ENCODE measurements around the gene OR4D10.
"Not testable (repeated sequence)": the region's sequence is repeated elsewhere in the genome, so short reads cannot be mapped to it uniquely, and the experiment has no call there.

The OR4D10 gene

DNA sequence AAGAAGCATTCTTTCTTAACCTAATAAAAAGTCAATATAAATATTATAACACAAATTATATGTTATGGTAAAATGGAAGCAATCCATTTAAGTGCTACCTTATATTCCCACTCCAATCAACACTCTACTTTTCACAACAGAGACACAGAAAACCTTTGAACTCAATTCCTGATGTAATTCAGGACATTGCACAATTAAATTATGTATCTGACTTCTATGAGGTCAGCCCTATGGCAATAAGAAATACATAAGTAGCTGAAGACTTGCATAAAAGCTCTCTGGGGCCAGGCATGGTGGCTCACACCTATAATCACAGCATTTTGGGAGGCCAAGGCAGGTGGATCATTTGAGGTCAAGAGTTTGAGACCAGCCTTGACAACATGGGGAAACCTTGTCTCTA, 6.8 kb downstream of the OR4D10 start:
- Mint-ChIP-seq H3K4me1 (peaks cover 12% of the 10 kb centered on the region), H3K27ac (no peak overlapping the region), H3K36me3 (no peaks in the 10 kb centered on the region), H3K4me3 (no peak overlapping the region), H3K27me3 (peaks cover 13% of the 10 kb centered on the region), H3K9me3 (no peaks in the 10 kb centered on the region)
- no peak for ATAC-seq (ENCODE audit: low read depth)
- DNase-seq (ENCODE audit: low spot score in 2 of 2) = no peak

DNA sequence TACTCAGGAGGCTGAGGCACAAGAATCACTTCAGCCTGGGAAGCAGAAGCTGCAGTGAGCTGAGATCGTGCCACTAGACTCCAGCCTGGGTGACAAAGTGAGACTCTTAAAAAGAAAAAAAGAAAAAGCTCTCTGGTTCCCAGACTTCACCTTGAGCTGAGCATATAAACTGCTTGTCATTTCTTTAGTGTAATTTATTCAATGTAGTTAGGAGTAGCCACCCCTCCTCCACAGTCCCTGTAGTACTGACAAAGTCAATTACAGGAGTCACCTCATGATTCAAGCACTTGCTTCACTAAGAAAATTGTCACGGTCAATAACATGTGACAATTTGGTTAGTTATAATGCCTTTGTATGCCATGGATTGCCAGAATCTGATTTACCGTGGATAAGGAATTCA, 7.2 kb downstream of the OR4D10 start:
- peaks cover 10% of the 10 kb centered on the region for H3K4me1 Mint-ChIP-seq
- DNase-seq (ENCODE audit: low spot score in 2 of 2) = no peak

DNA sequence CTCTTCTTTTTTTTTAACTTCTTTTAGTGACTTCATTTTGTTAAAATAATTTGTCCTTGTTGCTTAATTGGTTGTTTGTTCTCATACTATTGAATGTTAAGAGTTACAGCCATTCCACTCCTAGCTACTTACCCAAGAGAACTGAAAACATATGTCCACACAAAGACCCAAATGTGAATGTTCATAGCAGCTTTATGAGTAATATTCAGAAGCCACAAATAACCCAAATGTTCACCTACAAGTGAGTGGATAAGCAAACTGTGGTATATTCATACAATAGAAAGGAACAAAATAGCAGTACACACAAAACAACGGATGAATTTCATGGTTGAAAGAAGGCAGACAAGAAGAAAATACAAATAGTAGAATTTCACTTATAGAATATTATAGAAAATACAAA, 28.8 kb downstream of the OR4D10 start:
- no peak for ATAC-seq (ENCODE audit: low read depth)
- Mint-ChIP-seq H3K27me3 (peaks cover 23% of the 10 kb centered on the region), H3K4me3 (no peak overlapping the region)

More for the DNA sequence above, 7.2 kb downstream of the OR4D10 start:
- no peak for ATAC-seq (ENCODE audit: low read depth)
- H3K4me3 Mint-ChIP-seq = no peak overlapping the region
- no peaks in the 10 kb centered on the region for H3K9me3 Mint-ChIP-seq
- H3K36me3 Mint-ChIP-seq = no peaks in the 10 kb centered on the region
- H3K27me3 Mint-ChIP-seq = peaks cover 12% of the 10 kb centered on the region
- H3K27ac Mint-ChIP-seq = no peak overlapping the region

GRCh38 chr11:59503276-59503675, 30.2 kb downstream of the OR4D10 start, which contains the start of gene OR4D11:
Gene OR4D11 (plus strand): TSS chr11:59503576. CDS start chr11:59503576, 0 bp downstream.
- H3K27me3 Mint-ChIP-seq = peaks cover 23% of the 10 kb centered on the region
- H3K27ac Mint-ChIP-seq = no peak within 1 kb of the TSS
- peaks cover 2% of the 10 kb centered on the region for H3K36me3 Mint-ChIP-seq
- H3K4me3 Mint-ChIP-seq = no peak within 1 kb of the TSS
- H3K9me3 Mint-ChIP-seq = no peaks in the 10 kb centered on the region
- DNase-seq (ENCODE audit: low spot score in 2 of 2) (no peak), ATAC-seq (ENCODE audit: low read depth) (no peak)
- H3K4me1 Mint-ChIP-seq = no peaks in the 10 kb centered on the region

More for the DNA sequence above, 28.8 kb downstream of the OR4D10 start:
- Mint-ChIP-seq H3K27ac (no peak overlapping the region), H3K4me1 (no peaks in the 10 kb centered on the region), H3K36me3 (peaks cover 2% of the 10 kb centered on the region), H3K9me3 (no peaks in the 10 kb centered on the region)
- no peak for DNase-seq (ENCODE audit: low spot score in 2 of 2)

GRCh38 chr11:59510941-59511589, 38.0 kb downstream of the OR4D10 start, which contains the start of gene OR4D9:
Gene OR4D9 (plus strand): TSS chr11:59511539. CDS start chr11:59514913, 3,374 bp downstream.
- Mint-ChIP-seq H3K9me3 (no peaks in the 10 kb centered on the region), H3K27me3 (peaks cover 14% of the 10 kb centered on the region), H3K36me3 (no peaks in the 10 kb centered on the region), H3K27ac (no peak within 1 kb of the TSS), H3K4me3 (no peak within 1 kb of the TSS), H3K4me1 (peaks cover 2% of the 10 kb centered on the region)
- DNase-seq (ENCODE audit: low spot score in 2 of 2) = no peak
- no peak for ATAC-seq (ENCODE audit: low read depth)

DNA sequence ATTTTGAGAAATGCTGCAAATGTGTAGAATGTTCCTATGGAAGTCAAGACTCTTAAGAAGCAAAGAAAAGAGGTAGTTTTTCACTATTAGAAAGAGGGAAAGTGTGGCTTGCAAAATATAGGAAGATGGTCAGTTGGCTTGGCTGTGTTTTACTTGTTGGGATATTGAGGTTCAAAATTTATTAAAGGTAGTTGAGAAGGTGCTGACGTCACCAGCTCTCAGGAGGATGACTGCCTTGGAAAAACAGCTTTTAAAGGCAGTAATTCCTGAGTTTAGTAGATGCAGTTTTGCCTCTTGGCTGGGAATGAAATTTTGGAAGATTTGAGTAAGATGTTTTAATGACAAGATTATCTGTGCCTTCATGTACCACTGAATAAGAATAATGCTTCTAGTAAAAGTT, 38.6 kb downstream of the OR4D10 start:
- Mint-ChIP-seq H3K4me1 (peaks cover 2% of the 10 kb centered on the region), H3K27ac (no peak overlapping the region), H3K9me3 (no peaks in the 10 kb centered on the region), H3K36me3 (no peaks in the 10 kb centered on the region), H3K27me3 (peaks cover 14% of the 10 kb centered on the region), H3K4me3 (no peak overlapping the region)
- ATAC-seq (ENCODE audit: low read depth) (no peak), DNase-seq (ENCODE audit: low spot score in 2 of 2) (no peak)

DNA sequence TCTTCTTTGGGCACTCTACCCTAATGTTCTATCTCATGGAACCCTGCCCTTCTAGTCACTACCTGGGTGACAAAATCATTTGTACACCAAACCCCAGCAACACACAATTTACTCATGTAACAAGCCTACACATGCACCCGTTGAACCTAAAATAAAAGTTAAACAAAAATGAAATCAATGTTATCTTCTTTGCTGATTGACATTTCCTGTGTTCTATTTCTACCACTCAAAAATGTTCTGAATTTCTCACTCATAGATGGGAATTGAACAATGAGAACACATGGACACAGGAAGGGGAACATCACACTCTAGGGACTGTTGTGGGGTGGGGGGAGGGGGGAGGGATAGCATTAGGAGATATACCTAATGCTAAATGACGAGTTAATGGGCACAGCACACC, 47.0 kb downstream of the OR4D10 start:
- ATAC-seq (ENCODE audit: low read depth); H3K4me1 Mint-ChIP-seq; H3K9me3 Mint-ChIP-seq; H3K36me3 Mint-ChIP-seq; H3K27ac Mint-ChIP-seq; DNase-seq (ENCODE audit: low spot score in 2 of 2); H3K4me3 Mint-ChIP-seq: not testable (repeated sequence)
- peaks cover 10% of the 10 kb centered on the region for H3K27me3 Mint-ChIP-seq

DNA sequence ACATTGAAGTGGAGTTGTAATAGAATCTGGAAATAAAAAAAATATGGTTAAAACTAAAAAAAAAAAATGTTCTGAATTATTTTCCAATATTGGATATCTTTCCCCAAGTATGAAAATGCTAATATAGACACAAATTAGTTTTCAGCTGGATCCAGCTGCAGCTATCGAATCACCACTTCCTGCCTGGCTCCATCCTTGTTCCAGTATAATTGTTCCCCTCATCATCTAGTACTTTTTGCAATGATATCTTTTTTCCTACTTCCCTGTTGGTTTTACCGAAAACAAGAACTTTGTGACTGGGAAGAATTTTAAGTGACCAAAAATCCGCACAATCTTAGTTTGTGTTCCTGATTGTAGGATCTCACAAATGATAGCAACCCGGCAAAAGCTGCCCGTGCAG, 47.6 kb downstream of the OR4D10 start:
- Mint-ChIP-seq H3K36me3 (no peaks in the 10 kb centered on the region), H3K4me1 (peaks cover 2% of the 10 kb centered on the region), H3K4me3 (no peak overlapping the region), H3K9me3 (no peaks in the 10 kb centered on the region), H3K27me3 (peaks cover 6% of the 10 kb centered on the region), H3K27ac (no peak overlapping the region)
- ATAC-seq (ENCODE audit: low read depth) = no peak
- DNase-seq (ENCODE audit: low spot score in 2 of 2) = no peak

DNA sequence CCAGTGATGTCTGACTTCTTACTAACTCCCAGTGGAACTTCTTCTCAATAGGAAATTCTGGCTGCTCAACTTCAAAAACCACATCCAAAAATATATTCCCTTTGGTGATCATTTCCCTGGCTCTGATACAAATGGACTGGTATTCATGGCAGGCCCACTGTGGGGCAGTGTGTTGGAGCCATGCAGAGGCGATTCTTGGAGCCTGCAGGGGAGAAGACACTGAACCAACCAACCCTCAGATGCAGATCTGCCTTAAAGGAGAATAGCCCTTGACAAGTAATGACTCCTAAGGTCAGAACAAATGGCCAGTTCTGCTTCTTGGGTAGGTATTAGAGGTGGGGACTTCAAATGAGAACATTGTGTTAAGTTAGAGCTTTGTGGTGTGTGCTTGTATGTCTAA, 50.4 kb downstream of the OR4D10 start:
- H3K27ac Mint-ChIP-seq = no peak overlapping the region
- H3K27me3 Mint-ChIP-seq = peaks cover 6% of the 10 kb centered on the region
- ATAC-seq (ENCODE audit: low read depth) = no peak

DNA sequence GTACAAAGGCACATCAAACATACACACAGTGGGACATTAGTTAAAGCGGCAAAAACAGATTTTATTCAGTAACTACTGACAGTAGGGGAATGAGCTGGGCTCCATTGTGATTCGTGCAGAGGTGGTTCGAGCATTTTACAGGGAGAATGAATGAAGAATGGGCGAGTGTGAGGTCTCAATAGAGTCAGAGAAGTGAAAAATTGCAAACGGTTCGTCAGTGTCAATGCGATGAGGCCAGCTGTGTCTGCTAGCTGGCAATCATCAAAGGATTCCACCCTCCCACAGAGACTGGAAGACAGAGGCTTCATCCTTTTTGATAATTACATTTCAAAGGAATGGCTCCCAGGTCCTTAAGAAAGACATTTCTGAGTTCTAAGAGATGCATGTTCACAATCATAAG, 55.6 kb downstream of the OR4D10 start:
- H3K9me3 Mint-ChIP-seq = no peaks in the 10 kb centered on the region
- H3K27me3 Mint-ChIP-seq = peaks cover 11% of the 10 kb centered on the region
- DNase-seq (ENCODE audit: low spot score in 2 of 2) = no peak
- no peak overlapping the region for H3K4me3 Mint-ChIP-seq
- no peaks in the 10 kb centered on the region for H3K36me3 Mint-ChIP-seq
- no peak overlapping the region for H3K27ac Mint-ChIP-seq
- no peak for ATAC-seq (ENCODE audit: low read depth)
- peaks cover 2% of the 10 kb centered on the region for H3K4me1 Mint-ChIP-seq

More for the DNA sequence above, 50.4 kb downstream of the OR4D10 start:
- DNase-seq (ENCODE audit: low spot score in 2 of 2) = no peak
- Mint-ChIP-seq H3K4me1 (peaks cover 2% of the 10 kb centered on the region), H3K9me3 (no peaks in the 10 kb centered on the region), H3K36me3 (no peaks in the 10 kb centered on the region), H3K4me3 (no peak overlapping the region)

Measured in memory B cell (primary cell).